Effector memory CD4-positive, alpha-beta T cell (primary cell): ENCODE measurements around the gene OPCML.

Experiments used
- DNase-seq, 3 donors: peaks; one replicate each; pipeline ENCODE4 v3.0.0-alpha.2; 2020
- H3K27ac ChIP-seq: 2 replicates; pipeline ENCODE4 v1.7.0; 2013; ENCODE audit warnings: mild to moderate bottlenecking, low read length, moderate library complexity; ENCODE audit not compliant: insufficient read depth, poor library complexity, severe bottlenecking
- H3K27me3 ChIP-seq: replicated peaks from 2 replicates; pipeline ENCODE4 v1.7.0; 2013; ENCODE audit warnings: mild to moderate bottlenecking, low read length; ENCODE audit not compliant: insufficient read depth, control insufficient read depth, poor library complexity, severe bottlenecking
- H3K36me3 ChIP-seq: 2 replicates; pipeline ENCODE4 v1.7.0; 2013; ENCODE audit warnings: mild to moderate bottlenecking, low read length, moderate library complexity; ENCODE audit not compliant: control insufficient read depth, insufficient read depth
- H3K4me1 ChIP-seq: 2 replicates; pipeline ENCODE4 v1.7.0; 2013; ENCODE audit warnings: low read length, mild to moderate bottlenecking; ENCODE audit not compliant: control insufficient read depth, insufficient read depth, poor library complexity, severe bottlenecking
- H3K4me3 ChIP-seq: 2 replicates; pipeline ENCODE4 v1.7.0; 2013; ENCODE audit warnings: low read length, low read depth, mild to moderate bottlenecking; ENCODE audit not compliant: insufficient read depth, poor library complexity, severe bottlenecking
- H3K9me3 ChIP-seq: 2 replicates; pipeline ENCODE4 v1.7.0; 2013; ENCODE audit warnings: mild to moderate bottlenecking, low read length, moderate library complexity; ENCODE audit not compliant: control insufficient read depth

Gene OPCML

GRCh38 chr11:133302056-133302455 lies 230.2 kb downstream of the OPCML start:
- Histone ChIP-seq H3K4me1 (no peaks in the 10 kb centered on the region), H3K4me3 (no peak overlapping the region), H3K27ac (no peak overlapping the region), H3K9me3 (no peaks in the 10 kb centered on the region), H3K27me3 (no peaks in the 10 kb centered on the region), H3K36me3 (no peaks in the 10 kb centered on the region)
- no peak for DNase-seq

GRCh38 chr11:133300666-133301065 lies 231.6 kb downstream of the OPCML start:
- Histone ChIP-seq H3K4me1 (no peaks in the 10 kb centered on the region), H3K9me3 (no peaks in the 10 kb centered on the region), H3K27ac (no peak overlapping the region), H3K27me3 (no peaks in the 10 kb centered on the region), H3K4me3 (no peak overlapping the region), H3K36me3 (no peaks in the 10 kb centered on the region)
- no peak for DNase-seq

GRCh38 chr11:133291780-133292179 lies 240.5 kb downstream of the OPCML start:
- H3K9me3 ChIP-seq, result no peaks in the 10 kb centered on the region
- H3K27me3 ChIP-seq, result no peaks in the 10 kb centered on the region
- H3K4me1 ChIP-seq, result no peaks in the 10 kb centered on the region
- DNase-seq, result no peak
- H3K27ac ChIP-seq, result no peak overlapping the region
- H3K36me3 ChIP-seq, result no peaks in the 10 kb centered on the region
- no peak overlapping the region for H3K4me3 ChIP-seq

DNA sequence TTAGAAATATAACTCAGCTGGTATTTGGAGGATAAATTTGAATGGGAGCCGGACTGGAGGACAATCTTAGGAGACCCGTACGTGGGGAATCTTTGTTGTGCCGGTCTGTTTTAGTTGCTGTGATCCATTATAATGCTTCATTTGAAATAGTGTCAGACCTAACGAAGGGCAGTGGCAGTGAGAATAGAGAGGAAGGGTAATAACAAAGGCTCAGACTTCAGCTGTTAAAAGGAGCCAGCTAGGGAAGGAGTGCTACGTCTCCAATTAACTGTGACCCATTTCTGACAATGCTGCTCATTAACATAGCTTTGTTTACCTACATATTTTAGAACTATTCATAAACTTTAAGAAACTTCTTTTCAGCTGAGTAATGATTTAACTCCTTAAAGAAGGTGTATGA lies 246.9 kb downstream of the OPCML start:
- Histone ChIP-seq H3K27me3 (no peaks in the 10 kb centered on the region), H3K9me3 (no peaks in the 10 kb centered on the region), H3K36me3 (no peaks in the 10 kb centered on the region), H3K4me3 (no peak overlapping the region), H3K4me1 (no peaks in the 10 kb centered on the region), H3K27ac (no peak overlapping the region)
- no peak for DNase-seq

DNA sequence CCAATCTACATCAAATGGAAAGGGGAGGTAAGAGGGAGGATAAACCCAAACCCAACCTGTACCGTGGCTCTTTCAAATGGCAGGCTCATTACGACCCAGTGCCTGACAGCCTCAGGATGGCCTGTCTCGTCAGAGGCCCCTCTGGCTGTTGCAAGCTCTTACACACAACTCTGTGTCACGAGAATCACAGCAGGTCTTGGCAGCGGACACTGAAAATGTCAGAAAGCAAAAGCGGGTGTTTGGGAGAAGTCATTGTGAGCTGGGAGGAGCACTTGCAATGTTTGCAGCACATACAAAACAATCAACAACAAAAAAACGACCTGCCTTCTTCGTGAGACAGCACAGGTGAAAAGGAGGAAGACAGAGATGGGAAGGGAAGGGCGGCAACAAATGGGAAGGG lies 248.1 kb downstream of the OPCML start:
- Histone ChIP-seq H3K9me3 (no peaks in the 10 kb centered on the region), H3K27ac (no peak overlapping the region), H3K4me3 (no peak overlapping the region), H3K27me3 (no peaks in the 10 kb centered on the region), H3K36me3 (no peaks in the 10 kb centered on the region), H3K4me1 (no peaks in the 10 kb centered on the region)
- DNase-seq, result no peak

GRCh38 chr11:133277886-133278285 lies 254.4 kb downstream of the OPCML start:
- H3K4me3 ChIP-seq, result no peak overlapping the region
- H3K36me3 ChIP-seq, result no peaks in the 10 kb centered on the region
- H3K4me1 ChIP-seq, result no peaks in the 10 kb centered on the region
- H3K27me3 ChIP-seq, result no peaks in the 10 kb centered on the region
- no peak for DNase-seq
- H3K9me3 ChIP-seq, result no peaks in the 10 kb centered on the region
- H3K27ac ChIP-seq, result no peak overlapping the region

DNA sequence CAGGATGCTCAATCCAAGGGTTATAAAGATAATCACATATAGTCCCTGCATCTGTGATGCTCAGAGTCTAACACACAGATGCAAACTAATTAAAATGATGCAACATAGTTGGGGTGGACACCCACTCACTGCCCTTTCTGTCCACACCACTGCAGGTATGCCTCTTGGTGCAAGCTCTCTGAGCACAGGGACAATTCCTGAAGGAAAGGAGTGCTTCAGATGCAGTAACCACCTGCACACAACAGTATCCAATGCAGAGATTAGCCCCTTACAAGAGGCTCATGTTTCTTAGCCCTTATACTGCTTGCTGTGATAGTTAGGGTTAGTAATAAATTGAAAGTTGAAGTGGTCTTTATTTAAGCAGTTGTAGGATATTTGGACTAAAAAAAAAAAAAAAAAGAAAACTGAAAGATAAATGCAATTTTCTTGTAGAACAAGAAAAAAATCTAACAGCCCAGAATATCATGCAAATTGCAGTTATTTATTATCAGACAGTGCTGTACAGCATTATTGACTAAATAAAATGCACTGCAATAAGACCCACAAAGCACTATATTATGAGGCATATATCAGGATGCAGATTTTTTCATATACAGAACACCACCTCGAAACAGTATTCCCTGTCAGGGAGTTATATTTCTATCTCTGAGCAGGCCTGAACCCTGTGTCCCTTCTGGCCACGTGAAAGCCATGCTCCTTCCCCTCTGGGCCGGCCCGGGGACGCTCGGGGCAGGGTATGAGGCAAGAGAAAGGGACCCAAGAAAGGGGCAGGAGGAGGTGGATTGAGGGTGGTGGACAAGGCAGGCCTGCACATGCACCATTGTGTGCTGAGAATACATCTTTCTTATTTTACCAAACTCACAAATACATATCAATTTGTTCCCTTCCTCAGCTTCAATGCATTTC lies 260.2 kb downstream of the OPCML start:
- no peaks in the 10 kb centered on the region for H3K27me3 ChIP-seq
- no peak overlapping the region for H3K4me3 ChIP-seq
- no peak for DNase-seq
- no peaks in the 10 kb centered on the region for H3K4me1 ChIP-seq
- H3K36me3 ChIP-seq, result no peaks in the 10 kb centered on the region
- no peaks in the 10 kb centered on the region for H3K9me3 ChIP-seq
- H3K27ac ChIP-seq, result no peak overlapping the region

DNA sequence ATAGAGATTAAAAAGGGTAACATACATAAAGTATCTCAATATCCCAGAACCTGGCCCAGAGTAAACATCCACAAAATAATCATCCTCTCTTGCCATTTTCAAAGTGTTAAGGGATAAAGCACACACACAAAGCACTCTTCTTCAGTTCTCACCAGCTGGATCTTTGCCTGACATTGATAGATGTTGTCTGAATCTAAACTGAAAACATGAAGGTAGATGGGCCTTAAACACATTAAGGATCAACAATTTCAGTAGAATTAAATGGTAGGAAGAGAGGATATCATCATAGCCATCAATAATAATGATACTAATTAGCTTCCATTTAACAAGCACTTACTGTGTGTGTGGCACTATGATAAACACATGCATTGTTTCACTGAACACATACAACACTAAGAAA lies 261.1 kb downstream of the OPCML start:
- Histone ChIP-seq H3K36me3 (no peaks in the 10 kb centered on the region), H3K4me3 (no peak overlapping the region), H3K4me1 (no peaks in the 10 kb centered on the region), H3K9me3 (no peaks in the 10 kb centered on the region), H3K27me3 (no peaks in the 10 kb centered on the region), H3K27ac (no peak overlapping the region)
- no peak for DNase-seq

DNA sequence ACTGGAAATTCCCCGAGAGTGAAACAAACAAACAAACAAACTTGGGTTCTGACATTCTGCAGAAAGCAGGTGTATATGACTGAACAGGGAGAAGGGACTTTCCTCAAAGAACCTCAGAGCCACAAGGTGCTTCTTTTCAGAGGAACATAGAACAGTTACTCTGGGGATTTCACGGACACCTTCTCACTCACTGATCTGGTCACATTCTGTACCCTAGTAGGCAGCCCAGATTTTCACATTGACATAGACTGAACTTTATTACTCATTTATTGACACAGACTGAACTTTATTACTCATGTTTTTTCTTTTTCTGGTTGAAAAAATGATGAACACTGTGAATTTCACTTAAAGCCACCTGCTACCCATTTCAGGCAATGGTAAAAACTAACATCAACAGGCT lies 263.0 kb downstream of the OPCML start:
- no peak for DNase-seq
- H3K4me3 ChIP-seq, result no peak overlapping the region
- H3K27me3 ChIP-seq, result no peaks in the 10 kb centered on the region
- no peaks in the 10 kb centered on the region for H3K9me3 ChIP-seq
- H3K4me1 ChIP-seq, result no peaks in the 10 kb centered on the region
- H3K27ac ChIP-seq, result no peak overlapping the region
- H3K36me3 ChIP-seq, result no peaks in the 10 kb centered on the region

DNA sequence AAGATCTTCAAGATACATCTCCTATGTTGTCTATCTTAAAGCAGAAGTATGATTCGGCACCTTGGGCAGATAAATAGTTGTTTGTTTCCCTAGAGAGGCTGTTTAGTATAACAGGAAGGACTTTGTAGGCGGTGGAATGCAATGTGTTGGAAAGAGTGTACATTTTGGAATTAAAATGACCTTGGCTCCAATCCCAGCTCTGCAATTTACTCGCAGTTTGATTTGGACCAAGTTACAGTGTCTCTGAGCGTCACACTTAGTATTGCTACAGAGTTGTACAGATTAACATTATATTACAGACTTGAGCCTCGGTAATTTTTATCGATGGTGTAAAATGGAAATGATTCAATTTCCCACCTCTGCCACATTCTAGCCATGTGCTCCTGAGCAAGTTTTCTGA lies 265.3 kb downstream of the OPCML start:
- Histone ChIP-seq H3K27me3 (no peaks in the 10 kb centered on the region), H3K9me3 (no peaks in the 10 kb centered on the region), H3K4me3 (no peak overlapping the region), H3K36me3 (no peaks in the 10 kb centered on the region), H3K4me1 (no peaks in the 10 kb centered on the region), H3K27ac (no peak overlapping the region)
- DNase-seq, result no peak
